ENCODE results near the gene PHLDB3. TPM values are rescaled to one million over a fixed set of nuclear protein-coding genes. Genes with fewer than 3 reads are reported as not detected.

PHLDB3 gene
- total RNA-seq, 1 donor from 2014 or later: 14.3 TPM

DNA sequence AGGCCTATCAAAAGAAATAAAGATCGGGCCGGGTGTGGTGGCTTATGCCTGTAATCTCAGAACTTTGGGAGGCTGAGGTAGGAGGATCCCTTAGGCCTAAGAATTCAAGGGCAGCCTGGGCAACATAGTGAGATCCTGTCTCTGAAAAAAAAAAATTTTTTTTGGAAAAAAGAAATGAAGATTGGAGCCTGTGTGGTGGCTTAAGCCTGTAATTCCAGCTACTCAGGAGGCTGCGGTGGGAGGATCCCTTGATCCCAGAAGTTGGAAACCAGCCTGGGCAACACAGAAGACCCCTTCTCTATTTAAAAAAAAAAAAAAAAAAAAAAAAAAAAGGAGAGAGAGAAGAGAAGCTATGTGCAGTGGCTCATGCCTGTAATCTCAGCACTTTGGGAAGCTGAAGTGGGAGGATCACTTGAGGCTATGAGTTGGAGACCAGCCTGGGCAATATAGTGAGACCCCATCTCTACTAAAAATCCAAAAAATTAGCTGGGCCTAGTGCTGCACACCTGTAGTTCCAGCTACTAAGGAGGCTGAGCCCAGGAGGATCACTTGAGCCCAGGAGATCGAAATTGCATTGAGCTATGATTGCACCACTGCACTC lies 24.5 kb downstream of the PHLDB3 start:
- no peak overlapping the region for H3K27ac Mint-ChIP-seq (ENCODE audit: unreplicated experiment)
- H3K9me3 Mint-ChIP-seq: no peaks in the 10 kb centered on the region
- no peak overlapping the region for H3K4me3 Mint-ChIP-seq
- TF ChIP-seq, protein P1, sequence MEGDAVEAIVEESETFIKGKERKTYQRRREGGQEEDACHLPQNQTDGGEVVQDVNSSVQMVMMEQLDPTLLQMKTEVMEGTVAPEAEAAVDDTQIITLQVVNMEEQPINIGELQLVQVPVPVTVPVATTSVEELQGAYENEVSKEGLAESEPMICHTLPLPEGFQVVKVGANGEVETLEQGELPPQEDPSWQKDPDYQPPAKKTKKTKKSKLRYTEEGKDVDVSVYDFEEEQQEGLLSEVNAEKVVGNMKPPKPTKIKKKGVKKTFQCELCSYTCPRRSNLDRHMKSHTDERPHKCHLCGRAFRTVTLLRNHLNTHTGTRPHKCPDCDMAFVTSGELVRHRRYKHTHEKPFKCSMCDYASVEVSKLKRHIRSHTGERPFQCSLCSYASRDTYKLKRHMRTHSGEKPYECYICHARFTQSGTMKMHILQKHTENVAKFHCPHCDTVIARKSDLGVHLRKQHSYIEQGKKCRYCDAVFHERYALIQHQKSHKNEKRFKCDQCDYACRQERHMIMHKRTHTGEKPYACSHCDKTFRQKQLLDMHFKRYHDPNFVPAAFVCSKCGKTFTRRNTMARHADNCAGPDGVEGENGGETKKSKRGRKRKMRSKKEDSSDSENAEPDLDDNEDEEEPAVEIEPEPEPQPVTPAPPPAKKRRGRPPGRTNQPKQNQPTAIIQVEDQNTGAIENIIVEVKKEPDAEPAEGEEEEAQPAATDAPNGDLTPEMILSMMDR (conservative IDR thresholded peaks at IDR 0.05): no peak
- no peaks in the 10 kb centered on the region for H3K27me3 Mint-ChIP-seq (ENCODE audit: low read depth)
- H3K36me3 Mint-ChIP-seq (ENCODE audit: low read depth): no peaks in the 10 kb centered on the region
- peaks cover 6% of the 10 kb centered on the region for H3K4me1 Mint-ChIP-seq
- DNase-seq (ENCODE audit: low read depth, low spot score): no peak

DNA sequence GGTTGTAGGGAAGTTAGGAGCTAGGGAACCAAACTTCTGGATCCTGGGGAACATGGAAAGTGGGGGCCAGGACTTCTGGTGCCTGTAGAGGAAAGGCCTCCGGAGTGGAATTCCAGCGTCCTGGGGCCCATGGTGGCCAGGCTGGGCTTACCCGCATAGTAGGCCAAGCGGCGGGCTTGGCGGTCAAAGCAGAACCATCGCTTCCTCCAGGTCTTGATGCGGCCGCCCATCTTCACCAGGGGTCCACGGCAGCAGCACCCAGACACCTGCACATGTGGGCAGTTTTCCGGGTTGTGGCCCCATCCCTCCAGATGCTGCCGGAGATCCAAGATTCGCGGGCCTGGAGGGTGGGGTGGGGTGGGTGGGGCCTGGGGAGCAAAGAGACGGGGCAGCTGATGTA lies 25.3 kb downstream of the PHLDB3 start:
- no peak overlapping the region for H3K4me3 Mint-ChIP-seq
- no peaks in the 10 kb centered on the region for H3K27me3 Mint-ChIP-seq (ENCODE audit: low read depth)
- H3K4me1 Mint-ChIP-seq: peaks cover 10% of the 10 kb centered on the region
- TF ChIP-seq, protein P1 (conservative IDR thresholded peaks at IDR 0.05): no peak
- H3K27ac Mint-ChIP-seq (ENCODE audit: unreplicated experiment): no peak overlapping the region
- H3K36me3 Mint-ChIP-seq (ENCODE audit: low read depth): no peaks in the 10 kb centered on the region
- no peak for DNase-seq (ENCODE audit: low read depth, low spot score)
- H3K9me3 Mint-ChIP-seq: no peaks in the 10 kb centered on the region

DNA sequence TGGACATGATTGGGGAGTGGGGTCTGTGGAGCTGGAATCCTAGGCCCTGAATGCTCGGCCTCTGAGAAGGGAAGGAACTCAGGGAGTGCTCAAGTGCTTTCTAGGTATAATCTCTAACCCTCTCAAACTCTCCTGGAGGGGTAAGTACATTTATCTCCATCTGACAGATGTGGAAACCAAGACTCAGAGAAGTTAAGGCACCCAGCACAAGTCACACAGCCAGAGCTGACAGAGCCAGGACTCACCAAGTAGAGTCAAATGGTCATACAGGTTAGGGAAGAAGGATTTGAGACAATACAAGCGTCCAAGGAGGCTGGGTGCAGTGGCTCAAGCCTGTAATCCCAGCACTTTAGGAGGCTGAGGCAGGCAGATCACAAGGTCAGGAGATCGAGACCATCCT lies 26.2 kb downstream of the PHLDB3 start:
- Mint-ChIP-seq H3K4me1 (peaks cover 13% of the 10 kb centered on the region), H3K27ac (ENCODE audit: unreplicated experiment) (no peak overlapping the region), H3K4me3 (no peak overlapping the region), H3K9me3 (no peaks in the 10 kb centered on the region), H3K27me3 (ENCODE audit: low read depth) (no peaks in the 10 kb centered on the region), H3K36me3 (ENCODE audit: low read depth) (no peaks in the 10 kb centered on the region)
- TF ChIP-seq, protein P1 (conservative IDR thresholded peaks at IDR 0.05): no peak
- DNase-seq (ENCODE audit: low read depth, low spot score): no peak

DNA sequence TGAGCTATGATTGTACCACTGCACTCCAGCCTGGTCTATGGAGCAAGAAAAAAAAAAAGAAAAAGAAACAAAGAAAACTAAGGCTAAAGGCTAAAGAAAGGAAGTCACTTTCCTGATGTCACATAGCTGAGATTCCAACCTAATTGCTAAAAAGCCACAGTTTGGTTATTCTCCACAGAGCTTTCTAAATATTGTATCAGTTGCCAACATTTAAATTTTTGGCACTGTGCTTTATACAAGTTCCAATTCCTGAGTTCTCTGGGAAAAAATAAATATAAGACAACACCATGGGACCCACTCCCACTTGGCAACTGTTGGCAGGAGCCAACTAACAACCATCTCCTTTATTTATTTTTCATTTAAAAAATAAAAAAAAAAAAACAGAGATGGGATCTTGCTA lies 27.9 kb downstream of the PHLDB3 start:
- Mint-ChIP-seq H3K27me3 (ENCODE audit: low read depth) (no peaks in the 10 kb centered on the region), H3K27ac (ENCODE audit: unreplicated experiment) (no peak overlapping the region), H3K4me3 (no peak overlapping the region), H3K36me3 (ENCODE audit: low read depth) (no peaks in the 10 kb centered on the region), H3K4me1 (peaks cover 13% of the 10 kb centered on the region), H3K9me3 (no peaks in the 10 kb centered on the region)
- no peak for DNase-seq (ENCODE audit: low read depth, low spot score)
- TF ChIP-seq, protein P1 (conservative IDR thresholded peaks at IDR 0.05): no peak

DNA sequence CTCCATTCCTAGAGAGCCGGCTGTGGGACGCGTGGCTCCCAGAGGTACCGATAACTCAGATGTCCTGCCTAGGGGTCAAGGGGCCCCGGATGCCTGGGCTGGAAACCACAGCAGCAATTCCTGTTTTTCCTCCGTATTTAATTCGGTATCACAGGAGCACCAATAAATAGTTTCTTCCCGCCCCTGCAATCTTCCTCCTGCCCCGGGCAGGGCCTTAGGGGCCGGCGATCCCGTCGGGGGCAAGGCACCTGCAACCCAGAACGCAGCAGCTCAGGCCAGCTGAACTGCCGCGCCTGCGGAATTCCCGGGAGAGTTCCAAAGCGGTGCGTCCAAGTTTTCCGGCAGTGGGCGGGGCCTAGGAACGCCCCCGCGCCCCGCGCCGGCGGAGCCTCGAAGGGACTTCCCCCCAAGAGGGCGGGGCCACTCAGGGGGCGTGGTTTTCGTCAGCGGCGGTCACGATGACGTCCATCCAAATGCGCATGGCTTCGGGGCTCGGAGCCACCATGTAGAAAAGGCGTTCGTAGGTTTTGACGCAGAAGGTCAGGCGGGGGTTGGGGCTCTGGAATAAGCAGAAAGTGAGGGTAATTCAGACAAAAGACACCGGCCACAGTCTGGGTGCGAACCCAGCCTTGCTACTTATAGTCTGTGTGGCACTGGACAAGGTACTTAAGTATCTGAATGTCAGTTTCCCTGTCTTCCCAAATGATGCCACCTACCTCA lies 29.4 kb downstream of the PHLDB3 start:
- Mint-ChIP-seq H3K9me3 (no peaks in the 10 kb centered on the region), H3K27ac (ENCODE audit: unreplicated experiment) (peak overlapping the region; percentile 93), H3K27me3 (ENCODE audit: low read depth) (no peaks in the 10 kb centered on the region), H3K4me1 (peaks cover 15% of the 10 kb centered on the region), H3K4me3 (peak overlapping the region; percentile 85), H3K36me3 (ENCODE audit: low read depth) (no peaks in the 10 kb centered on the region)
- TF ChIP-seq, protein P1 (conservative IDR thresholded peaks at IDR 0.05): no peak
- DNase-seq (ENCODE audit: low read depth, low spot score): peak; percentile 98

All from neural crest cell (in vitro differentiated cells).